ENCODE measurements around the gene ZNF473. TPM values are rescaled to one million over a fixed set of nuclear protein-coding genes. Genes with fewer than 3 reads are reported as not detected.

The ZNF473 gene
- total RNA-seq, 1 donor from 2014 or later: 11.2 TPM

- H3K27ac Mint-ChIP-seq: no peak overlapping the region
- no peaks in the 10 kb centered on the region for H3K27me3 Mint-ChIP-seq (ENCODE audit: low read depth)
- peaks cover 56% of the 10 kb centered on the region for H3K36me3 Mint-ChIP-seq (ENCODE audit: low read depth)
- no peaks in the 10 kb centered on the region for H3K9me3 Mint-ChIP-seq
- H3K4me3 Mint-ChIP-seq (ENCODE audit: low read depth): no peak overlapping the region
- intact Hi-C loops (cut with micrococcal nuclease): no loop called here
- H3K4me1 Mint-ChIP-seq (ENCODE audit: low read depth): peaks cover 6% of the 10 kb centered on the region
- DNase-seq (ENCODE audit: low spot score): no peak
Observed at GRCh38 chr19:49988433-49988832, 37.4 kb upstream of the ZNF473 start.

- Mint-ChIP-seq H3K9me3 (no peaks in the 10 kb centered on the region), H3K27me3 (ENCODE audit: low read depth) (no peaks in the 10 kb centered on the region), H3K4me1 (ENCODE audit: low read depth) (peaks cover 8% of the 10 kb centered on the region), H3K36me3 (ENCODE audit: low read depth) (peaks cover 65% of the 10 kb centered on the region), H3K4me3 (ENCODE audit: low read depth) (no peak overlapping the region), H3K27ac (no peak overlapping the region)
- intact Hi-C loops (cut with micrococcal nuclease): no loop called here
- DNase-seq (ENCODE audit: low spot score): no peak
Observed at GRCh38 chr19:49997709-49998108, 28.1 kb upstream of the ZNF473 start.

- DNase-seq (ENCODE audit: low spot score): no peak
- intact Hi-C loops (cut with micrococcal nuclease): no loop called here
- Mint-ChIP-seq H3K27ac (no peak overlapping the region), H3K27me3 (ENCODE audit: low read depth) (no peaks in the 10 kb centered on the region), H3K4me1 (ENCODE audit: low read depth) (peaks cover 21% of the 10 kb centered on the region), H3K36me3 (ENCODE audit: low read depth) (peaks cover 71% of the 10 kb centered on the region), H3K9me3 (no peaks in the 10 kb centered on the region), H3K4me3 (ENCODE audit: low read depth) (no peak overlapping the region)
Observed at GRCh38 chr19:49999371-50000010, 26.3 kb upstream of the ZNF473 start.

- Mint-ChIP-seq H3K27ac (no peak overlapping the region), H3K36me3 (ENCODE audit: low read depth) (peaks cover 70% of the 10 kb centered on the region)
- intact Hi-C loops (cut with micrococcal nuclease): no loop called here
Observed at GRCh38 chr19:50000038-50000840, 25.6 kb upstream of the ZNF473 start.

GRCh38 chr19:50000841-50001557, 24.8 kb upstream of the ZNF473 start:
- peaks cover 71% of the 10 kb centered on the region for H3K36me3 Mint-ChIP-seq (ENCODE audit: low read depth)
- H3K9me3 Mint-ChIP-seq: no peaks in the 10 kb centered on the region
- H3K4me1 Mint-ChIP-seq (ENCODE audit: low read depth): peaks cover 31% of the 10 kb centered on the region
- intact Hi-C loops (cut with micrococcal nuclease): no loop called here
- H3K4me3 Mint-ChIP-seq (ENCODE audit: low read depth): no peak overlapping the region
- H3K27ac Mint-ChIP-seq: no peak overlapping the region
- no peaks in the 10 kb centered on the region for H3K27me3 Mint-ChIP-seq (ENCODE audit: low read depth)
- DNase-seq (ENCODE audit: low spot score): no peak

More at GRCh38 chr19:50000038-50000840, 25.6 kb upstream of the ZNF473 start:
- Mint-ChIP-seq H3K9me3 (no peaks in the 10 kb centered on the region), H3K4me3 (ENCODE audit: low read depth) (no peak overlapping the region), H3K27me3 (ENCODE audit: low read depth) (no peaks in the 10 kb centered on the region), H3K4me1 (ENCODE audit: low read depth) (peaks cover 27% of the 10 kb centered on the region)
- DNase-seq (ENCODE audit: low spot score): no peak

GRCh38 chr19:50001775-50002174, 24.0 kb upstream of the ZNF473 start:
- H3K4me3 Mint-ChIP-seq (ENCODE audit: low read depth): no peak overlapping the region
- H3K27me3 Mint-ChIP-seq (ENCODE audit: low read depth): no peaks in the 10 kb centered on the region
- H3K36me3 Mint-ChIP-seq (ENCODE audit: low read depth): peaks cover 72% of the 10 kb centered on the region
- H3K9me3 Mint-ChIP-seq: no peaks in the 10 kb centered on the region
- intact Hi-C loops (cut with micrococcal nuclease): no loop called here
- DNase-seq (ENCODE audit: low spot score): no peak
- H3K4me1 Mint-ChIP-seq (ENCODE audit: low read depth): peaks cover 31% of the 10 kb centered on the region
- no peak overlapping the region for H3K27ac Mint-ChIP-seq

- Mint-ChIP-seq H3K27me3 (ENCODE audit: low read depth) (no peaks in the 10 kb centered on the region), H3K36me3 (ENCODE audit: low read depth) (peaks cover 77% of the 10 kb centered on the region), H3K27ac (peak overlapping the region; percentile 38), H3K9me3 (no peaks in the 10 kb centered on the region), H3K4me3 (ENCODE audit: low read depth) (no peak overlapping the region), H3K4me1 (ENCODE audit: low read depth) (peaks cover 31% of the 10 kb centered on the region)
- no peak for DNase-seq (ENCODE audit: low spot score)
- intact Hi-C loops (cut with micrococcal nuclease): no loop called here
Observed at GRCh38 chr19:50002386-50002960, 23.3 kb upstream of the ZNF473 start.

- no peaks in the 10 kb centered on the region for H3K9me3 Mint-ChIP-seq
- intact Hi-C loops (cut with micrococcal nuclease): no loop called here
Observed at GRCh38 chr19:50003254-50003788, 22.5 kb upstream of the ZNF473 start.

GRCh38 chr19:50003810-50004419, 21.9 kb upstream of the ZNF473 start:
- peaks cover 31% of the 10 kb centered on the region for H3K4me1 Mint-ChIP-seq (ENCODE audit: low read depth)
- no peaks in the 10 kb centered on the region for H3K9me3 Mint-ChIP-seq
- peak overlapping the region; percentile 39 for H3K27ac Mint-ChIP-seq
- H3K27me3 Mint-ChIP-seq (ENCODE audit: low read depth): no peaks in the 10 kb centered on the region
- peaks cover 84% of the 10 kb centered on the region for H3K36me3 Mint-ChIP-seq (ENCODE audit: low read depth)
- peak; percentile 14 for DNase-seq (ENCODE audit: low spot score)
- intact Hi-C loops (cut with micrococcal nuclease): loop anchor here (2.0 kb wide), 1 partner anchor 21 kb away; the partner anchor contains the start of gene VRK3
- H3K4me3 Mint-ChIP-seq (ENCODE audit: low read depth): peak overlapping the region; percentile 51

More at GRCh38 chr19:50003254-50003788, 22.5 kb upstream of the ZNF473 start:
- DNase-seq (ENCODE audit: low spot score): no peak
- H3K4me1 Mint-ChIP-seq (ENCODE audit: low read depth): peaks cover 31% of the 10 kb centered on the region
- no peak overlapping the region for H3K4me3 Mint-ChIP-seq (ENCODE audit: low read depth)
- H3K27ac Mint-ChIP-seq: no peak overlapping the region
- peaks cover 78% of the 10 kb centered on the region for H3K36me3 Mint-ChIP-seq (ENCODE audit: low read depth)
- H3K27me3 Mint-ChIP-seq (ENCODE audit: low read depth): no peaks in the 10 kb centered on the region

GRCh38 chr19:50005428-50005827, 20.4 kb upstream of the ZNF473 start:
- intact Hi-C loops (cut with micrococcal nuclease): loop anchor here (2.0 kb wide), 1 partner anchor 19 kb away; the partner anchor contains the start of gene VRK3
- Mint-ChIP-seq H3K9me3 (no peaks in the 10 kb centered on the region), H3K27ac (no peak overlapping the region), H3K4me1 (ENCODE audit: low read depth) (peaks cover 26% of the 10 kb centered on the region), H3K27me3 (ENCODE audit: low read depth) (no peaks in the 10 kb centered on the region), H3K4me3 (ENCODE audit: low read depth) (no peak overlapping the region), H3K36me3 (ENCODE audit: low read depth) (peaks cover 75% of the 10 kb centered on the region)
- DNase-seq (ENCODE audit: low spot score): no peak

GRCh38 chr19:50007170-50007569, 18.6 kb upstream of the ZNF473 start:
- Mint-ChIP-seq H3K27ac (no peak overlapping the region), H3K27me3 (ENCODE audit: low read depth) (no peaks in the 10 kb centered on the region), H3K36me3 (ENCODE audit: low read depth) (peaks cover 72% of the 10 kb centered on the region), H3K4me1 (ENCODE audit: low read depth) (peaks cover 23% of the 10 kb centered on the region), H3K9me3 (no peaks in the 10 kb centered on the region), H3K4me3 (ENCODE audit: low read depth) (no peak overlapping the region)
- DNase-seq (ENCODE audit: low spot score): no peak
- intact Hi-C loops (cut with micrococcal nuclease): no loop called here

GRCh38 chr19:50007947-50008346, 17.9 kb upstream of the ZNF473 start:
- H3K27me3 Mint-ChIP-seq (ENCODE audit: low read depth): no peaks in the 10 kb centered on the region
- no peak overlapping the region for H3K27ac Mint-ChIP-seq
- peaks cover 23% of the 10 kb centered on the region for H3K4me1 Mint-ChIP-seq (ENCODE audit: low read depth)
- H3K9me3 Mint-ChIP-seq: no peaks in the 10 kb centered on the region
- DNase-seq (ENCODE audit: low spot score): no peak
- intact Hi-C loops (cut with micrococcal nuclease): no loop called here
- H3K36me3 Mint-ChIP-seq (ENCODE audit: low read depth): peaks cover 69% of the 10 kb centered on the region
- no peak overlapping the region for H3K4me3 Mint-ChIP-seq (ENCODE audit: low read depth)

Measured in activated T-helper 2 cell treated with anti-CD3 and anti-CD28 coated beads, Interferon-gamma antibody, Interleukin-2, Interleukin-4, amounts not matched to agents 10 μg/mL and 5 μg/mL and 100 μg/mL, durations not matched to agents 14 hours and 24 hours and 36 hours (primary cell).